Spleen (tissue), 7 donors: ENCODE measurements around the gene ACER3.

Experiments used
- POLR2A ChIP-seq, 3 donors: fragments of 450-650 bp; IDR thresholded peaks; one replicate each; pipeline ENCODE4 v1.5.1; 2017; ENCODE audit warnings: antibody characterized with exemption in 3 of 3, mild to moderate bottlenecking in 1 of 3
- TF ChIP-seq, protein P1 (sequence below), 11 experiments: fragments of 200-600 bp in 7 of 11; fragments of 450-650 bp in 4 of 11; sonication (generic) in 4 of 11; IDR thresholded peaks in 8 of 11; conservative IDR thresholded peaks in 3 of 11; 1 replicate in 7 of 11; 2 replicates in 4 of 11; pipeline versions ENCODE4 v1.4.0 to v1.8.0; 2016 to 2021; ENCODE audit warnings: antibody characterized with exemption in 11 of 11, inconsistent platforms in 4 of 11, mild to moderate bottlenecking in 1 of 11
- donor health status: DM: no; HTN: no; CAD: no; lungs with moderate emphysema.
- donor health status: DM: no; HTN: no; CAD: no.
- donor health status: DM: no; HTN: no; CAD: no.

DNA sequence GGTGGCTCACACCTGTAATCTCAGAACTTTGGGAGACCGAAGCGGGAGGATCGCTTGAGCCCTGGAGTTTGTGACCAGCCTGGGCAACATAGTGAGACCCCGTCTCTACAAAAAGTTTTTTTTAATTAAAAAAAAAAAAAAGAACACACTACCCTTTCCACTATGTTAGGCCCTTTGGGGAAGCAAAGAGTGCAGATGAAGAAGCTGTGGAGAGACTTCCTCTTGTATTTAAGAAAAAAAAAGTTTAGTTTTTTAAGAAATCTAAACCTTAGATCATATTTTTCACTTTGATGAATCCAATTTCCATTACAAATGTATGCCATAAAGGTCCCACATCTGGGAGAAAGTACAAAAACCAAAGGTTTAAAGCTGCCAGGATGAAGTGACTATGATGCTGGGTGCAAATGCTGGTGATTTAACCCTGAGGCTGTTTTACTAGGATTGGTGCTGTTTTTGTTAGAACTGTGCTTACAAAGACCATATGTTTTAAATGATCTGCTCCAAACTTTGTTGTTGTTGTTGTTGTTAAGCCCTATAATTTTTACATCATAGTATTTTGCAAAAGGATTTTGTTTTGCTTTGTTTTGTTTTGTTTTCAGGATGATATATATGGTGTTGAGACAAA is 28.9 kb upstream of the ACER3 start:
- TF ChIP-seq POLR2A (IDR thresholded peaks at IDR 0.05), result no peak
- TF ChIP-seq, protein P1, sequence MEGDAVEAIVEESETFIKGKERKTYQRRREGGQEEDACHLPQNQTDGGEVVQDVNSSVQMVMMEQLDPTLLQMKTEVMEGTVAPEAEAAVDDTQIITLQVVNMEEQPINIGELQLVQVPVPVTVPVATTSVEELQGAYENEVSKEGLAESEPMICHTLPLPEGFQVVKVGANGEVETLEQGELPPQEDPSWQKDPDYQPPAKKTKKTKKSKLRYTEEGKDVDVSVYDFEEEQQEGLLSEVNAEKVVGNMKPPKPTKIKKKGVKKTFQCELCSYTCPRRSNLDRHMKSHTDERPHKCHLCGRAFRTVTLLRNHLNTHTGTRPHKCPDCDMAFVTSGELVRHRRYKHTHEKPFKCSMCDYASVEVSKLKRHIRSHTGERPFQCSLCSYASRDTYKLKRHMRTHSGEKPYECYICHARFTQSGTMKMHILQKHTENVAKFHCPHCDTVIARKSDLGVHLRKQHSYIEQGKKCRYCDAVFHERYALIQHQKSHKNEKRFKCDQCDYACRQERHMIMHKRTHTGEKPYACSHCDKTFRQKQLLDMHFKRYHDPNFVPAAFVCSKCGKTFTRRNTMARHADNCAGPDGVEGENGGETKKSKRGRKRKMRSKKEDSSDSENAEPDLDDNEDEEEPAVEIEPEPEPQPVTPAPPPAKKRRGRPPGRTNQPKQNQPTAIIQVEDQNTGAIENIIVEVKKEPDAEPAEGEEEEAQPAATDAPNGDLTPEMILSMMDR (IDR thresholded peaks at IDR 0.05 in 8 of 11, conservative IDR thresholded peaks at IDR 0.05 in 3 of 11), result no peak
